Measurements from ENCODE around the gene DCDC2B. TPM values are rescaled to one million over a fixed set of nuclear protein-coding genes. Genes with fewer than 3 reads are reported as not detected.

DCDC2B gene
- total and polyA plus RNA-seq, 2 of the 13 experiments (the other 11 are each of a cell fraction or from before 2014, with no cell fraction given) = not detected

GRCh38 chr1:32241001-32241763 is 32.3 kb downstream of the DCDC2B start (continued):
- TF ChIP-seq MIER2 (CRISPR knock-in tag; IDR thresholded peaks at IDR 0.05) = 0 out of 2 replicates have a peak, but pooled peaks have one; percentile 35
- TF ChIP-seq ZSCAN31 (CRISPR knock-in tag; IDR thresholded peaks at IDR 0.05; ENCODE audit: low read depth) = no peak
- 0 out of 2 replicates have a peak, but pooled peaks have one; percentile 33 for TF ChIP-seq RBFOX2 (IDR thresholded peaks at IDR 0.05; ENCODE audit: low read depth, low read length)
- TF ChIP-seq IRX3 (CRISPR knock-in tag; IDR thresholded peaks at IDR 0.05; ENCODE audit: borderline replicate concordance, low read depth) = peak; percentile 43; the same call in 1 of the 2 replicates
- TF ChIP-seq KLF6 (CRISPR knock-in tag; IDR thresholded peaks at IDR 0.05) = peak; percentile 68; the same call in 1 of the 2 replicates
- TF ChIP-seq ZNF142 (CRISPR knock-in tag; IDR thresholded peaks at IDR 0.05) = 0 out of 2 replicates have a peak, but pooled peaks have one; percentile 30
- TF ChIP-seq ZNF501 (CRISPR knock-in tag; IDR thresholded peaks at IDR 0.05) = peak; percentile 51
- peak; percentile 41; the same call in 1 of the 2 replicates for TF ChIP-seq ZNF746 (CRISPR knock-in tag; IDR thresholded peaks at IDR 0.05)
- 0 out of 2 replicates have a peak, but pooled peaks have one; percentile 46 for TF ChIP-seq ZNF414 (CRISPR knock-in tag; IDR thresholded peaks at IDR 0.05)
- peak; percentile 61 for TF ChIP-seq XRCC5 (optimal IDR thresholded peaks at IDR 0.05; ENCODE audit: low read length)
- TF ChIP-seq PRPF4 (IDR thresholded peaks at IDR 0.05; ENCODE audit: low read depth, low read length, poor library complexity, severe bottlenecking) = no peak
- no peak for TF ChIP-seq ZFP1 (CRISPR knock-in tag; IDR thresholded peaks at IDR 0.05)
- TF ChIP-seq TFAP4 (IDR thresholded peaks at IDR 0.05; ENCODE audit: borderline replicate concordance, low read depth) = peak; percentile 73; the same call in 1 of the 2 replicates
- peak; percentile 55; the same call in 1 of the 2 replicates for TF ChIP-seq NKX3-1 (CRISPR knock-in tag; IDR thresholded peaks at IDR 0.05)
- TF ChIP-seq ZSCAN21 (CRISPR knock-in tag; IDR thresholded peaks at IDR 0.05; ENCODE audit: borderline replicate concordance) = 0 out of 2 replicates have a peak, but pooled peaks have one; percentile 72
- no peak for TF ChIP-seq BRF2 (CRISPR knock-in tag; IDR thresholded peaks at IDR 0.05)
- TF ChIP-seq SIN3B (IDR thresholded peaks at IDR 0.05; ENCODE audit: low read length) = no peak
- 0 out of 4 replicates have a peak, but pooled peaks of 1 of the 2 experiments have one; percentile 40 for TF ChIP-seq KLF16 (CRISPR knock-in tag; IDR thresholded peaks at IDR 0.05)
